ENCODE results near the gene STK38L.

DNA sequence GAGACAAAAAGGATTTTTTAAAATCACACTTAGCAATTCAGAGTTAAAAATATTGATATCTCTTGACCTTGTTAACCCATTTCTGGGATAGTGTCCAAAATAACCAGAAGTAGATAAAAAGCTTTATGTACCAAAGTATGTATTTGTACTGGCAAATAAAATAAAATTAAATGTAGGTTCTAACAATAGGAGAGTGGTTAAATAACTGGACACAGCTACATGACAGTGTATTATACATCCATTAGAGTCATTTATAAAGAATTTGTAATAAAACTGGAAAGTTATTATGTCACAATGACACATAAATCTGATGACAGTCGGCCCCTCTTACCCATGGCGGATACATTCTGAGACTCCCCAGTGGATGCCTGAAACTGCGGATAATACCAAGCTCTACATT is 122.5 kb downstream of the STK38L start:
- TF ChIP-seq EZH2phosphoT487 (IDR thresholded peaks at IDR 0.05; ENCODE audit: insufficient read depth, low read depth) = no peak
- TF ChIP-seq EZH2 (IDR thresholded peaks at IDR 0.05; ENCODE audit: insufficient read depth, poor library complexity, severe bottlenecking) = no peak

All from GM23248 (cell line).